T-helper 1 cell (primary cell): ENCODE data around the gene TTC4.

Experiments
- DNase-seq, 5 donors: peaks; one replicate each; pipeline ENCODE4 v3.0.0-alpha.2; 2012 to 2020
- total RNA-seq, 4 donors: gene quantifications; one replicate each; lab custom pipeline; 2026; lab: John Stamatoyannopoulos, UW

Gene TTC4, protein sequence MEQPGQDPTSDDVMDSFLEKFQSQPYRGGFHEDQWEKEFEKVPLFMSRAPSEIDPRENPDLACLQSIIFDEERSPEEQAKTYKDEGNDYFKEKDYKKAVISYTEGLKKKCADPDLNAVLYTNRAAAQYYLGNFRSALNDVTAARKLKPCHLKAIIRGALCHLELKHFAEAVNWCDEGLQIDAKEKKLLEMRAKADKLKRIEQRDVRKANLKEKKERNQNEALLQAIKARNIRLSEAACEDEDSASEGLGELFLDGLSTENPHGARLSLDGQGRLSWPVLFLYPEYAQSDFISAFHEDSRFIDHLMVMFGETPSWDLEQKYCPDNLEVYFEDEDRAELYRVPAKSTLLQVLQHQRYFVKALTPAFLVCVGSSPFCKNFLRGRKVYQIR
- total RNA-seq, result 0.83 to 1.3 (median 1.1) reads per million in 4 donors

DNA sequence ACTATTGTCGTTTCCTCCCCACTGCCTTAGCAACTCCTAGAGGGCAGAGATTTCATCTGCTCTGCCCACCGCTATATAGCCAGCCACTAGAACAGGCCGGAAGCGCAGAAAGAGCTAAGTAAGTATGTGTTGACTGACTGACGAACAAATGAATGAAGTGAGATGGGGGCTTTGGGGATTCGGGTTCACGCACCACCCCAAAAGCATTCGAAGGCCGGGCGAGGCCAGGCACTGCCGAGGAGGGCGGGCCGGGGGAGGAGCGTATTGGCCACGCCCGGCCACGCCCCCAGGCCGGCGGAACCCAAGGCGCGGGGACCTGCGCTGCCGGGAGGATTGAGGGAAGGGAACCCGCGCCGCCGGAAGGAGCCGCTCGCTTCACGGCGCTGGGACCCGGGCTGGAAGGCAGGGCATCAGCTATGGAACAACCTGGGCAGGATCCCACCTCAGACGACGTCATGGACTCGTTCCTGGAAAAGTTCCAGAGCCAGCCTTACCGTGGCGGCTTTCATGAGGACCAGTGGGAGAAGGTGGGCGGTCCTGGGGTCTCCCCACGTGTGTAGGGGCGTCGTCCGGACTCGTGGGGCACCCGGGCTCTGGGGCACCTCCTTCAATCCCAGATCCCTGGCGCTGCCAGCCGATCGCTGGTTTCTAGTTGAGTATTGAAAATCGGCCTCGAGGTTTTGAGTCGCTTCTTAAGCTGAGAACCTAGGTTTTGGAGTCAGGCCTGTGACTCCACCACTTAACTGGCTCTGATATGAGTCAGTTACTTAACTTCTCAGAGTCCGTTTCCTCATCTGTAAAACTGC, at the start of gene TTC4:
Gene TTC4 (plus strand): TSS at position 369 of the 806 bp plus-strand sequence. CDS start 48 bp downstream, at position 417.
- DNase-seq, result peak; percentile 64 to 87 (median 75)

DNA sequence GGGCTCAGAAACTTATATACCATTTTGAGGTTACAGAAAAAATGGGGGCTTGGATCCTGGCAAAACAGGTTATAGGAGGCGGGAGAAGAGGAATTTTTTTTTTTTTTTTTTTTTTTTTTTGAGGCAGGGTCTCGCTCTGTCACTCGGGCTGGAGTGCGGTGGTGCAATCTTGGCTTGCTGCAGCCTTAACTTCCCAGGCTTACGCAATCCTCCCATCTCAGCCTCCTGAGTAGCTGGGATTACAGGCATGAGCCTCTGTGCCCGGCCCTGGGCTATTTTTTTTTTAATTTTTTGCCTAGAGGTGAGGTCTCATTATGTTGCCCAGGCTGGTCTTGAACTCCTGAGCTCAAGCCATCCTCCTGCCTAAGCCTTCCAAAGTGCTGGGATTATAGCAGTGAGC, 49.3 kb upstream of the TTC4 start:
- DNase-seq, result no peak

DNA sequence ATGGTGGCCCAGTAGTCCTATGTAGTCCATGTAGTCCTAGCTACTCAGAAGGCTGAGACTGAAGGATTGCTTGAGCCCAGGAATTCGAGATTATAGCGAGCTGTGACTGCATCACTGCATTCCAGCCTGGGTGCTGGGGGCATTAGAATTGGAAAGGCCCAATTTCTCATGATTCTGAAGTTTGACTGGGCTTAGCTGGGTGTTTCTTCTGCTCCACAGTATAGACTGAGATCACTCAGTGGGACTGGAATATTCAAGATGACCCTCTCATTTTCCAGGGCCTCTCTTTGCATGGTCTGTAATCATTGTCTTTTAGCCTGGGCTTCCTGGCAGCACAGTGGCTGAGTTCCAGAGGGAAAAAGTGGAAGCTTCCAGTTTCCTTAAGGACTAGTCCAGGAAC, 47.9 kb upstream of the TTC4 start:
- DNase-seq, result no peak

DNA sequence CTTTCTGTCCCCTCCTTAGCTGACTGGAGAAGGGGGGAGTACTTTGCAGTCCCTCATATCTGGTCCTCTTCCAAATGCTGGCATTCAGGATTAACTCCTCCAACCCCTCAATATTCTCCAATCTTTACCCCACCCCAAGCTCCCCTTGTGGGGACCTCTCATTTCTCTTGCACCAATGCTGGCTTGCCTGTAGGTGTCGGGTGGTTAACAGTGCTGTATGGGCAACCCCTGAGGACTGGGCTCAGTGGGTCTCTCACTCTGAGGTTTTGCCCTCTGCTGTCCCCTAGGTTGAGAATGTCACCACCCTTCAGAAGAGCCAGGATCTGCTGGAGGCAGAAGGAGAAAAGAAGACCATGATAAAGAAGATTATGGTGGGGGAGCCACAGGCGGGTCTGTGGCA, 47.1 kb upstream of the TTC4 start:
- DNase-seq, result no peak

DNA sequence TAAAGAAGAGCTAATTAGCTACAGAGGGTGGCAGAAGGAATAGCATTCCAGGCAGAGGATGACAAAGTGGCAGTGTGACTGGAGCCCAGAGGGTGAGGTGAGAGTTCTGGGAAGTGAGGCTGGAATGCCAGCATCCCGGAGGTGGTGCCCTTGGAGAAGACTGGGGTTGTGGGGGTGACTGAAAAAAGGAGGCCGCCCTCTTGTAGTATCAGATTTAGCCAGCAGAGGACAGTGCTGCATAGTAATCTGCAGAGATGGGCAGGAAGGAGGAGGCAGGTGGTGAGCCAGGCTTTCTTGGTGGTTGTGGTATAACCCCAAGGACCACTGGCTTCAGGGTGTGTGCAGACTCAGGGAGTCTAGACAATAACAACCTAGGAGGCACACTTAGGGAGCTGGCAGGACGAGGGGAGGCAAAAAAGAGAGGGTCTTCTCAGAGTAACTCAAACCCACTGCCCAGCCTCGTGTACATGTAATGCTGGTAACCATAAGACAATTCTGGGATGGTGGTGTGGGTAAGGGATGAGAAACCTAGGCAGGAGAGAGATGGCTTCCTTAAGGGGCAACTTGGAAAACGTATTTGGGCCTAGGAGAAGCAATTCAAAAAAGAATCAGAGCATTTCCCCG, 43.6 kb upstream of the TTC4 start:
- DNase-seq, result peak in 4 of 5 donors; percentile 28 to 70 (median 43)

DNA sequence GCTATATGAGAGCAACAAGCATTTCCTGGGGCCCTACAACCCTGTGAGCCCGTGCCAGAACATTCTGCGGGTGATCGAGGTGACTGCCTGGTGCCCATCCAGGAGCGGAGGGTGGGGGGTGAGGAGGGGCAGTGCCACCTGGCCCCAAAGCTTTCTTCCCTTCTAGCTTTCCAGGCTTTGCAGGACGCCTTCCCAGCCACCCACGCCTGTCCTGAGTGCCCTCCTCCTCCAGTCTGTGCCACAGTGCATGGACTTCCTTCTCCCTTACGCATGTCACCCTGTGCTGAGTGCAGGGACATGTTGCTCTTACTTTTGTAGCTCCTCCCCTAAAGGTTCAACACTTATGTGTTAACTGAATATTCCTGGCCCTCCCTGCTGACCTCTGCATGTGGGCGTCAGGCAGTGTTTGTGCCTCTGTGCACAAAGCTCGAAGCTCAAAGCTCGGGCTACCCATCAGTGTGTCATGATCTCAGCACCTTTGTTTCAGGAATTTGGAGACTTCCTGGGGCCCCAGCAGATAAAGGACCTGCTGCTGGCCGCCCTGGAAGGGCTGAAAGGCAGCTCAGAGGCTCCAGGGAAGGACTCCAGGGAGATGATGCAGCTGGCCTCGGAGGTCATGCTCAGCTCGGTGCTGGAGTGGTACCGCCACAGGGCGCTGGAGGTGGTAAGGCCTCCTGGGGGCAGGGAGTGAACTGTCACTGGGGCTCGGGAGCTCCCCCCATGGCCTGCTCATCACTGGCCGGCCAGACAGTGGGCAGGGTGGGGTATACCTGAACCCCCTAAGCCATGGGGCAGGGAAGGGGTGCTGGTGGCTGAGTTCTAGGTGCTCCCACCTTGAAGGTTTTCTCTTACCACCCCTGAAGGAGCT, 36.7 kb upstream of the TTC4 start:
- no peak for DNase-seq

DNA sequence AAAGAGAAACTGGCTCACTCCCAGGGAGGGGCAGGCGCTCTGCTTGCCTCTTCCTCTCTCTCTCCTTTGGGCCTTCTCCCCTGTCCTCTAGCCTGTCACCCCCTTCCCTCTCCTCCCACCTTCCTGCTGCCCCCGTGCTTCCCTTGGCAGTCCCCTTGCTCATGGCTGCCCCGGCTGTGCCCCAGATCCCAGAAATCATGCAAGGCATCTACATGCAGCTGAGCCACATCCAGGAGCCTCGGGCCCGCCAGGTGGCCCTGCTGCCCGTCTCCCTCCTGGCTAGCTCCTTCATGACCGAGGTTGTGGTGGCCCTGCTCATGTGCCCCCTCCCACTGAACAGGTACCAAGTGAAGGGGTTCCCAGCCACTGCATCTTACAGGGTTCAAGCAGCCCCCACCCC, 36.0 kb upstream of the TTC4 start:
- DNase-seq, result no peak

DNA sequence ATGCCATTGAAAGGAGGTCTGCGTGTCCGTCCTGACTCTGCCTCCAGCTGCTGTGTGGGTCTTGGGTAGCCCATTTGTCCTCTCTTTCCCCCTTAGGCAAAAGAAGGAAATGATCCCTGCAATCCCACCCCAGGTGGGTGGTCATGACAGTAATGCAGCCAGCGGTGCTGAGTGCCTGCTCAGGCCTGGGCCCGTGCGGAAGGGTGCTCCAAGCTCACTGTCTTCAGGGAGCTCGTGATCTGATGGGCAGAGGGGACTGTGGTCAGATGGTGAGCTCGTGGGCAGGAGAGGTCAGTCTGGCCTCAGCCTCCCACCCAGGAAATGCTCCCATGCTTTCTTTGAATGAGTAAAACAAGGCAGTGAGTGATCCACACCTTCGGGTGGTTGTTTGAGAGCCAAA, 35.3 kb upstream of the TTC4 start:
- no peak for DNase-seq

DNA sequence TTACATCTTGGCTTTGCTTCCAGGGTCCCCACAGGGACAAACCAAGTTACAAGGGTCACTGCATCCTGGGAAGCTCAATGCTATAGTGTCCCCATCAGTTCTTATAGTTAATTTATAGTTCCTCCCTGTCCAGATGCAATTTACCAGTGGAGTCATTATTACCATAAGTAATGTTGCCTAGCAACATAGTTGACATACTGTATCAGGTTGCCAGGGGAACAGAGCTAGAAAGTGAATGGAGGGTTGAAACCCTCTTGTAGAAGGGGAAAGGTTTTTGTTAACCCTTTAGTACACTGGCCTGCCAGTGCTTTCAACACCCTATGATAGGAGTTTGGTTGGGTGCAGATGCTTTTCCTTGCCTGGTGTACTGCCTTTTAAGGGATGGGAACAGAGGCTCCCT, 34.3 kb upstream of the TTC4 start:
- no peak for DNase-seq

DNA sequence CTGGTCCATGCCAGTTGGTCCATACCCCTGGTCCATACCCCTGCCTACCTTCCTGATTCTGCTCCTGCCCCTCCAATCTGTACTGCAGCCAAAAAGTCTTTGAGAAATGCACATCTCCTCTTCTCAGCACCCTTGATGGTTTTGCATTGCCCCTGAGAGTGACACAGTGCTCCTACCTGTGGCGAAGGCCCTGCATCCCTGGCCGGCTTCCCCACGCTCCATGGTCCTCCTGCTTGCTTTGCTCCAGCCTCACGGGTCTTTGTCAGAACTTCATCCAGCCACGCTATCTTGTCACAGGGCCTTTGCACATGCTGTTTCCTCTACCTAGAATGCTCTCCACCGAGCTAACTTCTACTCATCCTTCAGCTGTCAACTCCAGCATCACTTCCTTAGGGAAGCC, 32.2 kb upstream of the TTC4 start:
- DNase-seq, result no peak

DNA sequence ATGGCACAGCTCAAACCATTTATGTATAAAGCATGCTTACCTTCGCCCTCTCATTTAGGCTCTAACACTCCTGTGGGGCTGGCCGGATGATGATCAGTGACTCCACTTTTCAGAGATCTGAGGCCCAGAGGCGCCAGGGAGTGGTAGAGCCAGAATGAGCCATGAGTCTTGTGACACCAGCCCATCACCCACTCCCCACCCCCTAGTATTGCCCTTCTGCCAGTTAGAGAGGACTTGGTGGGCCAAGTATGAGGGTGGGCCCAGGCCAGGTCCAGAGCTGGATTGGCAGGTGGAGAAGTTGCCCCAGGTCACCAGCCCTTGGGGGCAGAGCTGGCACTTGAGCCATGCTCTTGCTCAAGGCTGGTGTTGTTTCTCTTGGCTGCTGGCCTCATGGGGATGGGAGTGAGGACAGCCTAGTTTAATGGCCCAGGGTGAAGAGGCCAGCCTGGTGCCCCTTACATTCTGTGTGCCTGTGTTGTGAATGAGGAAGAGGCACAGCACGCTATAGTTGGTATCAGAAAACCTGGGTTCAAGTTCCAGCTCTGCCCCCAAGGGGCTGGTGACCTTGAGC, 30.2 kb upstream of the TTC4 start:
- DNase-seq, result no peak

DNA sequence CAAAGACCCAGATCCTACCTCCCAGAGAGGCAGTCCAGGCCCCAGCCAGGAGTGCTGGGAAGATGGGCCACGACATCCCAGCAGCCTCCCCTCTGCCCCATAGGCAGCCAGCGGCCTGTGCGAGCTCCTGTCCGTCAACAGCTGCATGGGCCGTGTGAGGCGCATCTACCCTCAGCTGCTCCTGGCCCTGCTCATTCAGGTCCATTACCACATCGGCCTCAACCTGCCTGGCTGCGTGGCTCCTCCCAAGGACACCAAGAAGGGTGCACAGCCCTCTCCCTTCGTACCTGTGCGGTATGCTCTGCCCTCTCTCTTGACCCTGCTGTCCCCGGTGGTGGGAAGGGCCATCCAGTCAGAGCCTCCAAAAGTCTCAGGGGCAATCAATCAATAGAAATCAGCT, 29.5 kb upstream of the TTC4 start:
- DNase-seq, result no peak

DNA sequence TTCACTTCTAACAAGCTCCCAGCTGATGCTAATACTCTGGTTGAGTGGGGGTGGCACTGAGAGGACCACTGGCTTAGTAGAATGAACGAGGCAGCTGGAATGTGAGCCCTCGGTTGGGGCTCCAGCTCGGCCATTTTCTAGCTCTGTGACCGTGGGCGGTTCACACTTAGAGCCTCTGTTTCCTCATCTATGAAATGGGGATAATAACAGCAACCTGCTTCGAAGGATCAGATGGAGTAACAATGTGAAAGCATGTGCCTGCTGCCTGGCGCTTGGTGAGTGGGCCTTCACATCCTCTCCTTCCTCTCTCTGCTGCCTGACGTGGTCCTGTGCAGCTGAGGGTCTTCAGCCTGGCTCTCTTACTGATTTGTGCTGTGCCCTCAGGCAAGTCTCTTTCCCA, 20.9 kb upstream of the TTC4 start:
- DNase-seq, result no peak

DNA sequence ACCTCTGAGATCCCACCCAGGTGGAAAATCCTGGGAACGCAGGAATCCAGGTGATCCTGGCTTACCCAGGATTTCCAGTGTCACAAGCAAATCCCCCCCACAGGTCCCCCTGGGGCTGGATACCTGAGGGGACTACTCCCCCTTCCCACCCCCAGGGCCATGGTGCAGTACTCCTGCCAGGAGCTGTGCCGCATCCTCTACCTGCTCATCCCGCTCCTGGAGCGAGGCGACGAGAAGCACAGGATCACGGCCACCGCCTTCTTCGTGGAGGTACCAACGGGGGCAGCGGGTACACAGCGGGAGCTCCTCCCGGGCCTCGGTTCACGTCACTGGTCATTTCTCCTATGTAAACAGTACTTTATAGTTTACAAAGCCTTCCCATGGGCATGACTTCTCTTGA, 20.4 kb upstream of the TTC4 start:
- DNase-seq, result no peak

DNA sequence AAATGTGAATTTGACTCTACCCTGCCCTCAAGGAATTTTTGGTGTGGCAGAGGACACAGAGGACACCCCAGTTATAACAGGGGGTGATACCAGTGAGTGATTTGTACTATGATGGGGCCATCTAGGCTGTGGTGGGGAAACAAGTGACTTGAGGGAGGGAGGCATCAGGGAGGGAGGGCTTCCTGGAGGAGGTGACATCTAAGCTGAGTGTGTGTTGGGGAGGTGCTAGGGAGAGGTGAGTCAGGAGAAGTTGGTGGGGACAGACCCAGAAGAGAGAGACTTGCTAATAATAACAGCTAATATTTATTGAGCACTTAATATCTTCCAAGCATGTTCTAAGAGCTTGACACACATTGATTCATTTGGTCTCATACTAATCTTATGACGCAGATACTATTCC, 19.9 kb upstream of the TTC4 start:
- DNase-seq, result no peak

DNA sequence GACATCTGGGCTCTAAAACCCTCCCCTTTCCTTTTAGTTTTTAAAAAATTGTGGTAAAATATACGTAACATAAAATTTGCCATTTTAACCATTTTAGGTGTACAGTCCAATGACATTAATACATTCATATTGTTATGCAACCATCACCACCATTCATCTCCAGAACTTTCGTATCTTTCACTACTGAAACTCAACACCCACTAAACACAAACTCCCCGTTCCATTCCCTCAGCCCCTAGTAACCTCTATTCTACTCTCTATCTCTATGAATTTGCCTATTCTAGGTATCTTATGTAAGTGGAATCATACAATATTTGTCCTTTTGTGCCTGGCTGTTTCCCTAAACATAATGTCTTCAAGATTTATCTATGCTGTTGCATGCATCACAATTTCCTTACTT, 19.4 kb upstream of the TTC4 start:
- DNase-seq, result no peak

DNA sequence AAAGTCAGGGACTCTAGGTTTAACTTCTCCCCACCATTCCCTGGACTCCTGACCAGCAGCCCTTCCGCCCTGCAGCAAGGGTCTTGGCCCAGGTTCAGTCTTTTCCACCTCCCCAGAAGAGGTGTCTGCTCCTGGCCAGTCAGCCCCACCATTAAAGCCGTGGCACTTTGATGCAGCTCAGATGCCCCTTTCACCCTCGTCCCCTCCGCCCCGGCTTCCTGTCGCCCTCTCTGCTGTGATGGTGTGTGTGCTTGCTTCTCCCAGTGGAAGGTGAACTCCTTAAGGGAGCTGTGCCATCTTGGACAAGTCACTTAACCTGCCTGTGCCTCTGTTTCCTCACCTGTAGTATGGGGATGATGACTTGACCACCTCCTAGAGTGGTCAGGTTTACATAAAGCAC, 17.8 kb upstream of the TTC4 start:
- no peak for DNase-seq

DNA sequence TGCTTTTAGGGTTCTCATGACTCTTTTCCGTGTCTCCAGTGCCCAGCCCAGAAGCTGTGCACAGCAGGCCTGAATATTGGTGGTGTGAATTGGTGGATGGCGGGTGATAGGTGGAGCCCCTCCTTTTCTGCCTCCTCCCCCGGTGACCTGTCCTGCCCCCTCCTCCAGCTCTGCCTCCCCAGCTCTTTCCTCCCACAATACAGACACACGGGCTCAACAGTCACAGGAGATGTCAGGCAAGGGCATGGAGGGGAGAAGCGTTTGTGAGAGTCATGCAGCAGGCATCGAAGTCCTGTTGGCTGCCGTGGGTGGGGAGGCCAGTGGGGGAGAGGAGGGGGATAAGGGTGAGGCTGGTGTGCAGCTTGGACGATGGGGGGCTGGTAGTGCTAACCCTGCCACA, 17.3 kb upstream of the TTC4 start:
- no peak for DNase-seq

DNA sequence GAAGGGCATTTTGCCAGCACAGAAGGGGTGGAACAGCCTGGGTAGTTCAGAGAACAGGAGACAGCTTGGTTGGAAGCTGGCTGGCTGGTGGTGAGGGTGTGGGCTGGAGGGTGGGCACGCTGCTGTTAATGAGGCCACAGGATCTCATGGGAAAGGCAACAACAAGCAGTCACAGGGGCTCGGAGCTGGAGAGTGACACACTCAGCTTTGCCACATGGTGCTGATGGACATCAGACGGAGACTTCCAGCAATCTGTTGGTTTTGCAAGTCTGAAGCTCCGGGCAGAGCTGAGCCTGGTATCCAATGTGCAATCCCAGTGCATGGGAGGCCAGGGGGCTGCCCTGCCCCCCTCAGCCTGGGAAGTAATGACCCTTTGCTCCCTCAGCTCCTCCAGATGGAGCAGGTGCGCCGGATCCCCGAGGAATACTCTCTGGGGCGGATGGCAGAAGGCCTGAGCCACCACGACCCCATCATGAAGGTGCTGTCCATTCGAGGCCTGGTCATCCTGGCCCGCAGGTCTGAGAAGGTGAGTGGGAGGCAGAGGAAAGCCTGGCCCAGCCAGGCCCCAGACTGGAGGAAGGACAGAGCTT, 15.6 kb upstream of the TTC4 start:
- DNase-seq, result no peak

DNA sequence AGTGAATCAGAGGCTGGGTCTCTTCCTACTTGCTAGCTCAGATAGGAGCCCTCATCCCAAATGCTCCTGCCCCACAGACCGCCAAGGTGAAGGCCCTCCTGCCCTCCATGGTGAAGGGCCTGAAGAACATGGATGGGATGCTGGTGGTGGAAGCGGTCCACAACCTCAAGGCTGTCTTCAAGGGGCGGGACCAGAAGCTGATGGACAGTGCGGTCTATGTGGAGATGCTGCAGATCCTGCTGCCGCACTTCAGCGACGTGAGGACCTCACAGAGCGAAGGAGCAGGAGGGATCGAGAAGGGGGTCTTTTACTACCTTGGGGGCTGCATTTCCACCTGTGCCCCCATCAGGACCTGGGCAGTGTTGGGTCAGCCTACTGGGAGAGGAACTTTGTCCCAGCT, 14.6 kb upstream of the TTC4 start:
- no peak for DNase-seq

DNA sequence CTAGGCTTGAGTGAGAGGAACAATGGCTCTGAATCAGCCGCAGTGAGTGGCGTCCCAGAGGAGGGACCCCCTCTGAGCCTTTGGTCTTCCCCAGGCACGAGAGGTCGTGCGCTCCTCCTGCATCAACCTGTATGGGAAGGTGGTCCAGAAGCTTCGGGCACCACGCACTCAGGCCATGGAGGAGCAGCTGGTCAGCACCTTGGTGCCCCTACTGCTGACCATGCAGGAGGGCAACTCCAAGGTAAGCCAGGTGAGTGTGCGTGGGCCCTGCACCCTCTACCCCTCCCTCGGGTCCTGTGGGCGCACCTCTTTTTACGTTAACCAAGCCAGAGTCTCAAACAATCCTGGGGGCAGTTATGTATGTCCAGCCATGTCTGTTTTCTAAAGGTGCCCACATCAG, 13.7 kb upstream of the TTC4 start:
- DNase-seq, result no peak

DNA sequence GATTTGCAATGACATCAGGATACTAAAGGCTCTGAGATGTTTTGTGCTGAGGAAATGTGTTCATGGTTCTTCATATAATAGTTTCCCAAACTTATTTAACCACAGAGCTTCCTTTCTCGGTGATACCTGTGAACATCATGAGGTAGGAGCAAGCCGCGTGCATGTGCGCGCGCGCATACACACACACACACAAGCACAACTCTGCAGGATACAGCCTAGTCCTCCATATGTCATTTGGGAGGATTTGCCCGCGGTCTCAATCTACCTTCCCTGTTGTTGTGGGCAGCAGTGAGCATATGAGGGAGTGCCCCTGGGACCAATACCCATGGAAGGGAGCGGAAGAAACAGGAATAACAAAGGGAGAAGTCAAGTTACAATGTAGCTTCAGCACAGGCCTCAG, 12.2 kb upstream of the TTC4 start:
- DNase-seq, result no peak
